Measurements from ENCODE around the gene NECTIN1. TPM values are rescaled to one million over a fixed set of nuclear protein-coding genes. Genes with fewer than 3 reads are reported as not detected.

NECTIN1 gene
- total and polyA plus RNA-seq, 2 donors (not counting 3 experiments of a cell fraction or from before 2014, with no cell fraction given), result 10.8 to 23.6 TPM

- TF ChIP-seq FOS (IDR thresholded peaks at IDR 0.05; ENCODE audit: borderline replicate concordance, insufficient read depth, low read length) (no peak), GATA2 (IDR thresholded peaks at IDR 0.05; ENCODE audit: insufficient read depth, insufficient read length, low read depth, low read length) (no peak), POLR2AphosphoS5 (IDR thresholded peaks at IDR 0.05; ENCODE audit: insufficient read depth, low read depth, low read length) (no peak), CTCF (IDR thresholded peaks at IDR 0.05; ENCODE audit: extremely low read depth in 1 of 2, insufficient read depth in 1 of 2, low read depth in 1 of 2, low read length in 2 of 2) (no peak), MYC (IDR thresholded peaks at IDR 0.05; ENCODE audit: low read depth, low read length) (no peak), POLR2A (IDR thresholded peaks at IDR 0.05; ENCODE audit: low read depth, low read length) (no peak), EZH2 (IDR thresholded peaks at IDR 0.05; ENCODE audit: borderline replicate concordance, low read depth, low read length, severe bottlenecking) (no peak), JUN (IDR thresholded peaks at IDR 0.05; ENCODE audit: borderline replicate concordance, insufficient read depth, insufficient read length, low read depth) (no peak)
- CTCF ChIA-PET, result interaction anchor here (0.7 to 0.8 kb wide), 2 partner anchors 9 to 93 kb away, joined by 3 read pairs; no protein-coding TSS in a partner anchor
- H3K9ac ChIP-seq (replicated peaks; ENCODE audit: extremely low read depth, insufficient read depth, low read length), result no peak overlapping the region
Measured at GRCh38 chr11:119650251-119650650, 78.7 kb downstream of the NECTIN1 start.

More at GRCh38 chr11:119650251-119650650, 78.7 kb downstream of the NECTIN1 start:
- Histone ChIP-seq H4K20me1 (replicated peaks; ENCODE audit: control insufficient read depth, extremely low read depth, insufficient read depth, low read length) (no peaks in the 10 kb centered on the region), H3K27ac (ENCODE audit: insufficient read depth, low read depth, low read length) (no peak overlapping the region), H3K9me1 (replicated peaks; ENCODE audit: control insufficient read depth, extremely low read depth, insufficient read depth, low read length) (no peaks in the 10 kb centered on the region), H3K4me1 (ENCODE audit: control insufficient read depth, extremely low read depth, insufficient read depth, low read length) (no peaks in the 10 kb centered on the region), H3K4me3 (replicated peaks in 1 of 3; ENCODE audit: insufficient read depth in 1 of 3, low read depth in 1 of 3, low read length in 3 of 3) (no peak overlapping the region), H3K4me2 (ENCODE audit: insufficient read depth, low read length) (no peak overlapping the region), H3K27me3 (ENCODE audit: control insufficient read depth in 2 of 2, insufficient read depth in 2 of 2, low read length in 2 of 2) (peaks cover 0 to 2% of the 10 kb centered on the region in 2 experiments), H3K9me3 (replicated peaks; ENCODE audit: control insufficient read depth, insufficient read depth, low read length) (no peaks in the 10 kb centered on the region), H2AFZ (ENCODE audit: low read depth, low read length) (no peak overlapping the region), H3K36me3 (ENCODE audit: control insufficient read depth in 2 of 2, extremely low read depth in 1 of 2, insufficient read depth in 2 of 2, low read length in 2 of 2) (no peaks in the 10 kb centered on the region), H3K79me2 (ENCODE audit: control insufficient read depth, insufficient read depth, low read length) (no peaks in the 10 kb centered on the region)
- FAIRE-seq (no peak), DNase-seq (ENCODE audit: low read depth, low spot score) (no peak)
- dilution Hi-C loops (cut with MboI; ENCODE audit: extremely low pct_ligation_motif_present, low sequenced_read_pairs), result no loop called here
- intact Hi-C loops (cut with micrococcal nuclease), result no loop called here
- BruUV-seq (replicated peaks), result no TSS peak
- POLR2A ChIA-PET, result no interaction called here

Measured in endothelial cell of umbilical vein (primary cell).